Psoas muscle (tissue), 8 donors: ENCODE data around the gene EMCN. TPM values are rescaled to one million over a fixed set of nuclear protein-coding genes. Genes with fewer than 3 reads are reported as not detected.

ENCODE experiments used
- ATAC-seq, 4 donors: fragments of 200-7000 bp; cut with Tn5 transposase; one replicate each; pipeline ENCODE4 v1.9.1; 2020; ENCODE audit warnings: moderate library complexity in 3 of 4, mild to moderate bottlenecking in 2 of 4
- DNase-seq, 2 donors: peaks; one replicate each; pipeline ENCODE4 v3.0.0-alpha.2; 2020
- H3K27ac ChIP-seq: fragments of 200-600 bp; one replicate; pipeline ENCODE4 v1.8.0; 2022
- H3K27me3 ChIP-seq, 3 donors: fragments of 200-600 bp in 1 of 3; one replicate each; pipeline versions ENCODE4 v1.6.1 to v1.8.0; 2013 to 2022; ENCODE audit warnings: low read length in 2 of 3, mild to moderate bottlenecking in 2 of 3, moderate library complexity in 1 of 3; ENCODE audit not compliant: insufficient read depth in 3 of 3
- H3K36me3 ChIP-seq, 2 donors: fragments of 200-600 bp in 1 of 2; one replicate each; pipeline versions ENCODE4 v1.6.1 to v1.8.0; 2013 to 2022; ENCODE audit warnings: low read depth in 1 of 2, mild to moderate bottlenecking in 1 of 2, moderate library complexity in 1 of 2; ENCODE audit not compliant: insufficient read depth in 1 of 2
- H3K4me1 ChIP-seq: fragments of 200-600 bp; one replicate; pipeline ENCODE4 v1.8.0; 2022
- H3K4me3 ChIP-seq: fragments of 200-600 bp; one replicate; pipeline ENCODE4 v1.8.0; 2022; ENCODE audit warnings: mild to moderate bottlenecking
- H3K9me3 ChIP-seq: fragments of 200-600 bp; one replicate; pipeline ENCODE4 v1.8.0; 2022
- WGBS, 3 donors: extraction: QIAGEN DNeasy Blood & Tissue Kit; methylation state at CpG; one replicate each; pipeline versions ENCODE4 v1.1.6 to v1.1.7; 2013; 5-methylcytosine and 5-hydroxymethylcytosine counted together
- intact Hi-C, 2 donors: fragments of 100-400 bp; cut with DNase I; formaldehyde crosslinking; loops; one replicate each; pipeline versions ENCODE4 v1.11.0 to v1.14.2; 2022
- polyA plus RNA-seq, 3 donors: library from polyadenylated mRNA; stranded (reverse); fragments of 200-250 nt; gene quantifications; one replicate each; pipeline ENCODE4 v1.2.3, GENCODE V29; 2013
- total RNA-seq, 4 donors: library from RNA; stranded (reverse); fragmentation: NEBNext Ultra II Directional in 2 of 4; extraction: Animal tissue kit (Norgen Biotek cat#: 25700) in 2 of 4; gene quantifications; one replicate each; pipeline versions ENCODE4 v1.2.1 to v1.2.4, GENCODE V29; 2021 to 2023
- TF ChIP-seq, protein P1 (sequence below): fragments of 200-600 bp; IDR thresholded peaks from one replicate; pipeline ENCODE4 v1.8.0; 2022; ENCODE audit warnings: antibody characterized with exemption
- donor health status: healthy with polysubstance abuse.
- donor health status: DM: no; HTN: no; CAD: no; lungs with moderate emphysema.
- donor health status: Bipolar disorder and iron deficiency.
- donor health status: healthy.
- donor health status: DM: yes; HTN: yes; CAD: no.
- donor health status: DM: no; HTN: no; CAD: no.
- donor health status: DM: no; HTN: no; CAD: no.
- donor health status: DM: yes; HTN: yes; CAD: no.

The EMCN gene
- total and polyA plus RNA-seq, 7 donors, result 7.8 to 25.0 (median 10.8) TPM

DNA sequence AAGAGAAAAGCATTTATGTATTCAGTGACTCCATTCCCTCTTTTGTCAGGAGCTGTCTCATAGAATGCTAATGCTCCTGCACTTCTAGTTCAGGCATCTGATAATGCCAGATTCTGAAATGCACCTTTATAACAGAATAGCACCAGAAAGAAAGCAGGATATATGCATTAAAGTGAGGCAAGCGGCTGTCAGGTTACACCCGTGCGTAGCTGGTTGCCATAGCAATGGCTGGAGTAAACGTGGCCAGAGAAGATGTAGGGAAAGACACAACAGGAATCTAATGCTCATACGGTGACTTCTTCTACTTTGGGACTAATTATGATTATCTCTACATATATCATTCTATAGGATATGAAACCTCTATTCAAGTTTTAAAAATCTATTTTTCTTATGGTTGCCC is 5.9 kb downstream of the EMCN start:
- no peak overlapping the region for H3K4me3 ChIP-seq
- H3K27ac ChIP-seq, result no peak overlapping the region

GRCh38 chr4:100510551-100510950 is 7.3 kb downstream of the EMCN start:
- Histone ChIP-seq H3K27ac (no peak overlapping the region), H3K4me1 (peaks cover 6% of the 10 kb centered on the region), H3K27me3 (no peaks in the 10 kb centered on the region), H3K4me3 (no peak overlapping the region), H3K9me3 (no peaks in the 10 kb centered on the region), H3K36me3 (no peaks in the 10 kb centered on the region)
- WGBS, 3 donors, result 41 to 45% (median 45%) methylated on average over 2 of the region's 2 CpGs
- ATAC-seq (no peak), DNase-seq (no peak)
- intact Hi-C loops, result loop anchor here in 1 of 2 donors (10.0 kb wide), 1 partner anchor 224 kb away; no protein-coding TSS in a partner anchor
- TF ChIP-seq, protein P1, sequence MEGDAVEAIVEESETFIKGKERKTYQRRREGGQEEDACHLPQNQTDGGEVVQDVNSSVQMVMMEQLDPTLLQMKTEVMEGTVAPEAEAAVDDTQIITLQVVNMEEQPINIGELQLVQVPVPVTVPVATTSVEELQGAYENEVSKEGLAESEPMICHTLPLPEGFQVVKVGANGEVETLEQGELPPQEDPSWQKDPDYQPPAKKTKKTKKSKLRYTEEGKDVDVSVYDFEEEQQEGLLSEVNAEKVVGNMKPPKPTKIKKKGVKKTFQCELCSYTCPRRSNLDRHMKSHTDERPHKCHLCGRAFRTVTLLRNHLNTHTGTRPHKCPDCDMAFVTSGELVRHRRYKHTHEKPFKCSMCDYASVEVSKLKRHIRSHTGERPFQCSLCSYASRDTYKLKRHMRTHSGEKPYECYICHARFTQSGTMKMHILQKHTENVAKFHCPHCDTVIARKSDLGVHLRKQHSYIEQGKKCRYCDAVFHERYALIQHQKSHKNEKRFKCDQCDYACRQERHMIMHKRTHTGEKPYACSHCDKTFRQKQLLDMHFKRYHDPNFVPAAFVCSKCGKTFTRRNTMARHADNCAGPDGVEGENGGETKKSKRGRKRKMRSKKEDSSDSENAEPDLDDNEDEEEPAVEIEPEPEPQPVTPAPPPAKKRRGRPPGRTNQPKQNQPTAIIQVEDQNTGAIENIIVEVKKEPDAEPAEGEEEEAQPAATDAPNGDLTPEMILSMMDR, result no peak

More for the DNA sequence above, 5.9 kb downstream of the EMCN start:
- TF ChIP-seq, protein P1, result no peak
- intact Hi-C loops, result loop anchor here in 1 of 2 donors (10.0 kb wide), 1 partner anchor 223 kb away; no protein-coding TSS in a partner anchor
- 56 to 62% (median 57%) methylated on average over 5 of the region's 5 CpGs for WGBS, 3 donors
- Histone ChIP-seq H3K4me1 (peaks cover 6% of the 10 kb centered on the region), H3K36me3 (no peaks in the 10 kb centered on the region), H3K27me3 (no peaks in the 10 kb centered on the region), H3K9me3 (no peaks in the 10 kb centered on the region)
- DNase-seq, result no peak
- no peak for ATAC-seq

- ATAC-seq, result no peak
- no peaks in the 10 kb centered on the region for H3K9me3 ChIP-seq
- peaks cover 6% of the 10 kb centered on the region for H3K4me1 ChIP-seq
- intact Hi-C loops, result no loop called here
- no peaks in the 10 kb centered on the region for H3K36me3 ChIP-seq
- H3K27me3 ChIP-seq, result no peaks in the 10 kb centered on the region
- H3K27ac ChIP-seq, result no peak overlapping the region
- H3K4me3 ChIP-seq, result no peak overlapping the region
- no peak for DNase-seq
- TF ChIP-seq, protein P1, result no peak
- 39 to 63% (median 46%) methylated on average over 3 of the region's 3 CpGs for WGBS, 3 donors
Observed at GRCh38 chr4:100509386-100509785, 8.4 kb downstream of the EMCN start.

GRCh38 chr4:100508691-100509090 is 9.1 kb downstream of the EMCN start:
- intact Hi-C loops, result no loop called here
- ATAC-seq (no peak), DNase-seq (no peak)
- TF ChIP-seq, protein P1, result no peak
- H3K27me3 ChIP-seq, result no peaks in the 10 kb centered on the region
- no peaks in the 10 kb centered on the region for H3K9me3 ChIP-seq
- no peak overlapping the region for H3K27ac ChIP-seq
- H3K4me1 ChIP-seq, result peaks cover 6% of the 10 kb centered on the region
- no peak overlapping the region for H3K4me3 ChIP-seq
- no peaks in the 10 kb centered on the region for H3K36me3 ChIP-seq
- 25 to 32% (median 25%) methylated on average over 3 of the region's 3 CpGs for WGBS, 3 donors
